ENCODE data around the gene SMAD1. TPM values are rescaled to one million over a fixed set of nuclear protein-coding genes. Genes with fewer than 3 reads are reported as not detected.

SMAD1 gene
- total RNA-seq, 1 donor from 2014 or later: 44.3 TPM

- Mint-ChIP-seq H3K9me3 (no peaks in the 10 kb centered on the region), H3K4me3 (no peak overlapping the region), H3K27me3 (ENCODE audit: insufficient read depth, low read depth) (no peaks in the 10 kb centered on the region), H3K36me3 (no peaks in the 10 kb centered on the region), H3K4me1 (no peaks in the 10 kb centered on the region), H3K27ac (no peak overlapping the region)
- Histone ChIP-seq H3K4me3 (no peak overlapping the region), H3K4me1 (no peaks in the 10 kb centered on the region), H3K27ac (no peak overlapping the region), H4K20me1 (ENCODE audit: low read depth) (no peaks in the 10 kb centered on the region), H3K27me3 (no peaks in the 10 kb centered on the region), H2AFZ (replicated peaks) (no peak overlapping the region), H3K9me3 (ENCODE audit: low read depth) (no peaks in the 10 kb centered on the region), H3K79me2 (ENCODE audit: low read depth) (no peaks in the 10 kb centered on the region), H3K4me2 (no peak overlapping the region), H3K36me3 (no peaks in the 10 kb centered on the region), H3K9ac (no peak overlapping the region), H3F3A (ENCODE audit: low read depth) (no peaks in the 10 kb centered on the region)
- TF ChIP-seq EZH2 (IDR thresholded peaks at IDR 0.05) (no peak), CTCF (IDR thresholded peaks at IDR 0.05) (no peak)
- DNase-seq (ENCODE audit: low spot score): no peak
Observed at GRCh38 chr4:145451895-145452294, 29.8 kb upstream of the SMAD1 start.

GRCh38 chr4:145452447-145453162 is 29.0 kb upstream of the SMAD1 start:
- H3K9me3 Mint-ChIP-seq: peaks cover 3% of the 10 kb centered on the region
- Histone ChIP-seq H3K4me1 (no peaks in the 10 kb centered on the region), H3K9ac (no peak overlapping the region), H3K79me2 (ENCODE audit: low read depth) (no peaks in the 10 kb centered on the region), H3K36me3 (no peaks in the 10 kb centered on the region), H2AFZ (replicated peaks) (no peak overlapping the region), H3K4me2 (no peak overlapping the region), H3K27me3 (no peaks in the 10 kb centered on the region), H4K20me1 (ENCODE audit: low read depth) (no peaks in the 10 kb centered on the region), H3K4me3 (no peak overlapping the region), H3K9me3 (ENCODE audit: low read depth) (no peaks in the 10 kb centered on the region), H3K27ac (no peak overlapping the region), H3F3A (ENCODE audit: low read depth) (no peaks in the 10 kb centered on the region)
- H3K27me3 Mint-ChIP-seq (ENCODE audit: insufficient read depth, low read depth): no peaks in the 10 kb centered on the region
- H3K27ac Mint-ChIP-seq: no peak overlapping the region
- no peaks in the 10 kb centered on the region for H3K36me3 Mint-ChIP-seq
- DNase-seq (ENCODE audit: low spot score): no peak
- TF ChIP-seq EZH2 (IDR thresholded peaks at IDR 0.05) (no peak), EZH2phosphoT487 (IDR thresholded peaks at IDR 0.05) (no peak), CTCF (IDR thresholded peaks at IDR 0.05) (no peak)
- H3K4me1 Mint-ChIP-seq: no peaks in the 10 kb centered on the region
- no peak overlapping the region for H3K4me3 Mint-ChIP-seq

- Histone ChIP-seq H3K9ac (no peak overlapping the region), H3K27ac (no peak overlapping the region), H3F3A (ENCODE audit: low read depth) (no peaks in the 10 kb centered on the region), H3K4me2 (no peak overlapping the region), H2AFZ (replicated peaks) (no peak overlapping the region), H3K9me3 (ENCODE audit: low read depth) (no peaks in the 10 kb centered on the region), H3K36me3 (no peaks in the 10 kb centered on the region), H3K4me1 (no peaks in the 10 kb centered on the region), H3K27me3 (no peaks in the 10 kb centered on the region), H3K4me3 (no peak overlapping the region), H3K79me2 (ENCODE audit: low read depth) (no peaks in the 10 kb centered on the region), H4K20me1 (ENCODE audit: low read depth) (no peaks in the 10 kb centered on the region)
- no peak for DNase-seq (ENCODE audit: low spot score)
- Mint-ChIP-seq H3K4me3 (no peak overlapping the region), H3K4me1 (no peaks in the 10 kb centered on the region), H3K9me3 (peaks cover 5% of the 10 kb centered on the region), H3K27ac (no peak overlapping the region), H3K27me3 (ENCODE audit: insufficient read depth, low read depth) (no peaks in the 10 kb centered on the region), H3K36me3 (no peaks in the 10 kb centered on the region)
- TF ChIP-seq EZH2 (IDR thresholded peaks at IDR 0.05) (no peak), CTCF (IDR thresholded peaks at IDR 0.05) (no peak), EZH2phosphoT487 (IDR thresholded peaks at IDR 0.05) (no peak)
Observed at GRCh38 chr4:145453163-145453520, 28.5 kb upstream of the SMAD1 start.
